GM13976 (cell line): ENCODE measurements around the gene NODAL.

Source experiments
- DNase-seq: peaks from one replicate; pipeline ENCODE4 v3.0.0; 2012; ENCODE audit warnings: low spot score
- CTCF ChIP-seq: IDR thresholded peaks from 2 replicates; pipeline ENCODE4 v1.5.1; 2012; ENCODE audit warnings: borderline replicate concordance, mild to moderate bottlenecking; ENCODE audit not compliant: insufficient read depth; ENCODE audit errors: extremely low read depth, missing control alignments, control extremely low read depth
- in situ Hi-C: fragments of 300-500 bp; cut with MboI; formaldehyde crosslinking; loops from one replicate; pipeline ENCODE4 v1.12.0; 2022; ENCODE audit warnings: low sequenced_read_pairs, mixed read lengths, inconsistent platforms; ENCODE audit not compliant: unreplicated experiment

Gene NODAL

DNA sequence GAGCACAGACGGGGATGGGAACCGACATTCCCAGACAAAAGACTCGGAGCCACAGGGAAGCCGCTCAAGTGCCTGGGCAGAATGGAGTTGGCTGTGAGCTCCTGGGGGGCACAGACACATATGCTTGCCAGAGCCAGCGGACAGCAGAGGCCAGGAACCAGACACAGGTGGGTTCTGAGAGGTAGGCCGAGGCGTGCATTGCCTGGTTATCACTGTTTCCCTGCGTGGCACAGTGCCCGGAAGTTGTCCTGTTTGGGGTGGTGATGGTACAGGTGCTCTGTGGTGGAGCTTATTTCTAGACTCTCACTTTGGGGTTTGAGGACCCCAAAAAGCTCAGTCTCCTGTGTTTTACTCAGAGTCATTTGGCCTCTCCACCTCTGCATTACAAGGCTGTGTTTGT, 39.6 kb upstream of the NODAL start:
- in situ Hi-C loops = no loop called here
- no peak for TF ChIP-seq CTCF
- peak; percentile 18 for DNase-seq

DNA sequence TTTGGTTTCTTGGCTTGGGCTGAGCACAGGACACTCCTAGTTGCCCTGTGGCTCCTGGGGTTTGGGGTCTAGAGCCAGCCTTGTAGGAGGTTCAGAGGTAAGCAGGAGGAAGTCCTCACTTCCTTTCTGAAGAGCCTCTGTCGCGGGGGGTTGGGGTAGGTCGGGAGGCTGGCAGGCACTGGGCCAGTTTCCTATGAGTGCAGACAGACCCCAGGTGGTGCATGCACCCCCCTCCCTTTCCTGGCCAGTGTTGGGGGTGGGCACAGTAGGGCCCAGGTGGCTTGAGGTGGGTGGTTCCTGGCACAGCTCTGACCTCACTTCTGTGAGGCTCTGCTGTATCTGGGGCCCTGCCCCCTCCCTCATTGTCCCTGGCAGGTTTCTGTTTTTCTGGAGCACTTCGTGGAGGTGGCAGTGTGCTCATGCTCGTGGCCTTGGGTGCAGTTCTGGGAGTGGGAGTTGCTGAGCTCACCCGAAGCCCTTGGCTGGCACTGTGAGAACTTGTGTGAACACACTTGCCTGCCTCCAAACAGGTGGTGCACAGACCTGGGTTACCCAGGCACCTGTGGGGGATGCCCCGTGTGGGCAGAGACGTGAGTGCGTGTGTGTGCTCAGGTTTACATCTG, 38.9 kb upstream of the NODAL start:
- in situ Hi-C loops = no loop called here
- TF ChIP-seq CTCF = no peak
- DNase-seq = peak; percentile 53

DNA sequence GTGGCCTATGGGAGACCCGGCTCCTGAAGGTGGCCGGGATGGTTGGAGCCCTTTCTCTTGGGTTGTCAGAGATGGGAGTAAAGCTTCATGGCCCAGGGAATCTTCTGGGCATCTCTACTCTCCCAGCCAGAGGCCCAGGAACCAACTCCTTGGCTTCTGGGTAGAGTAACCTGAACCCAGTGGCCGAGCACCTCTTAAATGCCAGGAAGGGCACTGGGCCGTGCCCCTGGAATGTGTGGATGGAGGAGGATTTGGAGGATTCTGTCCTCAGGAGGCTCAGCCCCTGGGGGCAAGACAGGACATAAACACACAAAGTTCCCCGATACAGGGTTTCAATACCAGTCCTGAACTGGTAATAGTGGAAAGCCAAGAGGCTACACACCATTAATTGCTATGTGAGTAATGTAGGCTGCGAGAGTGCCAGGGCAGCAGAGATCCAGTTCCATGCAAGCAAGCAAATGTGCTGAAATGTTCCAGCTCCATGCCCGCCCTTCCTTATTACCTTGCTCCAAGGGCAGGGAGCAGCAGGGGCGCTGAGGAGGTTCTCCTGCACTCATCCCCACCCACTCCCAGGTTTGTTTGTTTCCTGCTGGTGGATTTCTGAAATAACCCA, 38.3 kb upstream of the NODAL start:
- DNase-seq = no peak
- no peak for TF ChIP-seq CTCF
- in situ Hi-C loops = no loop called here

DNA sequence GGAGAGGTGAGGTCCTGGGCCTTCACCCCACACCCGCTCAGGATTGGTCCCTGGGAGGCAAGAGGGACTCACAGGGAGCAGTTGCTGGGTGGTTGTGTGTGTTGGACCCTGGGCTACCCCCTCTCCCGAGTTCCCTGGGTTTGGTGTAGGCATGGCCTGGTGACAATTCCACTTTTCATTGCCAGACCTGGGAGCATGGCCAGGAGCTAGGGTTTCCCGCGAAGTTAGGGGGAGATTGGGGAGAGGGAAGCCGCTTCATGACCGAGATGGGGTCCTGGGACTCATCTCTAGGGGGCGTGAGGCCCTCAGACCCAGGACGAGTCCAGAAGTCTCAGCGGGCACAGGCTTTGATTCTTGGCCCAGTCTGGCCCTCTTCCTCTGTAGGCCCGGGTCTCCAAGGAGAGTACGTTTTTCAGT, 37.7 kb upstream of the NODAL start:
- no peak for DNase-seq
- no peak for TF ChIP-seq CTCF
- in situ Hi-C loops = no loop called here

- no peak for TF ChIP-seq CTCF
These were observed 37.0 kb upstream of the NODAL start, which contains the start of gene PALD1 for GRCh38 chr10:70478191-70479164. Gene PALD1 (plus strand): TSS chr10:70478767. CDS start chr10:70525952, 47,185 bp downstream.

GRCh38 chr10:70477661-70478162, 36.2 kb upstream of the NODAL start:
- no peak for DNase-seq
- in situ Hi-C loops = no loop called here

More at GRCh38 chr10:70478191-70479164, 37.0 kb upstream of the NODAL start, which contains the start of gene PALD1:
- DNase-seq = peak; percentile 77
- in situ Hi-C loops = no loop called here

More at GRCh38 chr10:70477661-70478162, 36.2 kb upstream of the NODAL start:
- TF ChIP-seq CTCF = no peak
